Gastroesophageal sphincter (tissue), 3 donors: ENCODE data around the gene CFDP1.

ENCODE experiments used
- CTCF ChIP-seq, 4 experiments: fragments of 200-600 bp in 2 of 4; fragments of 450-650 bp in 2 of 4; sonication (generic) in 1 of 4; IDR thresholded peaks; one replicate each; pipeline ENCODE4 v1.5.1; 2017 to 2019; ENCODE audit warnings: antibody characterized with exemption in 4 of 4, mild to moderate bottlenecking in 2 of 4, moderate library complexity in 2 of 4
- EP300 ChIP-seq: sonication (generic); formaldehyde crosslinking; IDR thresholded peaks from one replicate; pipeline ENCODE4 v1.6.1; 2017; ENCODE audit warnings: antibody characterized with exemption, mild to moderate bottlenecking
- POLR2A ChIP-seq, 2 donors: fragments of 450-650 bp; IDR thresholded peaks; one replicate each; pipeline ENCODE4 v1.6.1; 2017; ENCODE audit warnings: antibody characterized with exemption in 2 of 2, mild to moderate bottlenecking in 2 of 2, moderate library complexity in 1 of 2

- TF ChIP-seq POLR2A (IDR thresholded peaks at IDR 0.05), result no peak
- no peak for TF ChIP-seq EP300
- no peak for TF ChIP-seq CTCF (IDR thresholded peaks at IDR 0.05)
Measured at GRCh38 chr16:75443298-75443697, 10.0 kb upstream of the CFDP1 start.
